Activated T-helper 1 cell treated with anti-CD3 and anti-CD28 coated beads, Interleukin-2, amount 50 U/mL, for 16 hours (primary cell): ENCODE measurements around the gene SLX4IP.

ENCODE experiments used
- DNase-seq, 2 donors: peaks; one replicate each; pipeline ENCODE4 v3.0.0-alpha.2; 2020; ENCODE audit warnings: low read depth in 1 of 2, low spot score in 1 of 2

SLX4IP gene

GRCh38 chr20:10673176-10673841, 238.2 kb downstream of the SLX4IP start:
- DNase-seq: no peak

DNA sequence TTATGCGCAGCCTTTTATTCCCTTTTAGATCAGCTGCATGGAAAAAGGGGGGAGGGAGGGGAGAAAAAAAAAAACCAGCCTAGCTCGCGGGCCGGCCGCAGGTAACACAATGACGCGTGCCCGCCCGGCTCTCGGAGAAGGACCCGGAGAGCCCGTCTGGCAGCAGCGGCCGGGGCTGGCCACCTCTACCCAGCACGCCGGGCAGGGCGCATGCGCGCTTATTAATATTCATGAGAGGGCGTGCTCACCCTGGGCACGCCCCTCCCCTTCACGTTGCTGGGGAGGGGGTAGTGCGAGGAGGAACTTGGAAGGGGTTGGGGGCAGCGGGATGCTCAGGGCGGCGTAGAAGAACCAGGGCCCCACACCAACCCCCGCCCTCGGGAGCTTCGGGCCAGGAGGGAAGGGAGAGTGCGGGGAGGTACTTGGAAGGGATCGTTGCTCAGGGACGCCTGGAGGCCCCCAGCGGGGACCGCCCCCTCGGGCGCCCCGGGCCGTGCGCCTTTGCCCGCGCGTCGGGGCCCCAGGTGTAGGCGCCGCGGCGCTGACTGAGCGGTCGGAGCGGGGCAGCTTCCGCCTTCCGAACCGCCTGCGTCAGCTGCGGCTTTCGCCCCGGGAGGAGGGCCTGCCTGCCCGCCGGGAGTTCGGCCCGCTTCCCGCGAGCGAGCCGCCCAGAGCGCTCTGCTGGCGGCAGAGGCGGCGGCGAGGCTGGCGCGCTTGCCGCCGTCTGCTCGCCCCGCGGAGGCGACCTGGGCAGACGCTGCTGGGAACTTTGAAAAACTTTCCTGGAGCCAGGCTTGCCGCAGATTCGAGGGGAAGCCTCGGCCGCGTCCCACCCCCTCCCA, 239.0 kb downstream of the SLX4IP start, which contains the start of gene JAG1:
TSS of gene JAG1 (minus strand) at position 158 of the 842 bp plus-strand sequence. CDS start 469 bp downstream, outside the sequence.
- no peak for DNase-seq

- DNase-seq: no peak
Observed at GRCh38 chr20:10674684-10675449, 239.8 kb downstream of the SLX4IP start.

GRCh38 chr20:10675450-10675848, 240.3 kb downstream of the SLX4IP start:
- no peak for DNase-seq

DNA sequence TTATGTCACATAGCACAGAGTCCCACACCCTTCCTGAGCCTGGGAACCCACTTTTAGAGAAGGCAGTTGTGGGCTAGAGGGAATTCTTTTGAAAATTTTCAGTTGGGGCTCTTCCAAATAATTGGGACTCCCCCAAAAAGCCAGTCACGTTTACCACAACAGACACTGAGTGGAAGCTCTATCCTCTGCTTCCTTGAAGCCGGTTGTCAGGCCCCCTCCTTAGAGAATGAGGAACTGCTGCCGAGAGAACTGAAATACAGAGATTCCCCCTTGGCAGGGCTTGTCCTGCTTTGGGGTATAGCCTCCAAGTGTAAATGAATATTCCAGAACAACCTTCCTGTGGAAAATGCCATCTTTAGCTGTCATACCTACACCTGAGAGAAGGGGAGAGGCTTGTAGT, 241.4 kb downstream of the SLX4IP start:
- DNase-seq: no peak
